Erythroblast (primary cell): Measurements from ENCODE around the gene PPP1R12B.
"Not testable (repeated sequence)": the region's sequence is repeated elsewhere in the genome, so short reads cannot be mapped to it uniquely, and the experiment has no call there.

Experiments
- GATA1 ChIP-seq: IDR thresholded peaks from 2 replicates; pipeline ENCODE4 v1.6.1; 2011; ENCODE audit warnings: low read depth, mild to moderate bottlenecking, control low read depth, low read length, moderate library complexity
- POLR2A ChIP-seq: IDR thresholded peaks from 2 replicates; pipeline ENCODE4 v1.6.1; 2011; ENCODE audit warnings: mild to moderate bottlenecking, low read length

DNA sequence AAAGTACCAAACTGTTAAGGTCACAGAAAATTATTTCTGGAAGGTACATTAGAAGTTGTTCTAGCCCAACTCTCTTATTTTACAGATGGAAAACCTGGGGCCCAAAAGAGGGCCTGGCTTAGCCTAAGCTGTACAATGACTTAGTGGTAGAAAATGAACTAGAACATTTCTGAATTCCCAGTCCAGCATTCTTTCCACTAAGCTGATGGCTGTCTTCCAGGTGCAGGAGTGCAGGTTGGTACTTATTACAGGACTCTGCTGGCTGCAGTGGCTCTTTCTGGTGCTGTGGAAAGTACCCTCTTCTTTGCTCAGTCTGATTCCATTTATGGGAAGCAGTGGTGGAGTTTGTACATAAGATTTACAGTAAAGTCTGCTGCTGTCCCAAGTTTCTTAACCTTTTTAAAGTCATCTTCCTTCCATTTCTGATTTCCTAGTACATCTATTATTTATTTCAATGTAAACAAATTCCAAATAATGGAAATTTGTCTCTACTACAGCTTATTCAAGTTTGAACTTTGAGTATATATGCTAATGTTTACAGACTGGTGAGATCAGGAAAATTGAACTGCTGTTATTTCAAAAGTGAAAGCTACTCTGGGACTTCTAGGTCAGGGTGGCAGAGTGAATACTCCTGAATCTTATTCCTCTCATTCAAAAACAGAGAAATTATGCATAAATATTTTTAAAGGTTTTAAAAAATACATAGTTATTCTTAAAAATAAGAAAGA, 171.8 kb downstream of the PPP1R12B start:
- TF ChIP-seq POLR2A, GATA1: not testable (repeated sequence)
